ENCODE results near the gene FUT2. TPM values are rescaled to one million over a fixed set of nuclear protein-coding genes. Genes with fewer than 3 reads are reported as not detected.
"Not testable (repeated sequence)": the region's sequence is repeated elsewhere in the genome, so short reads cannot be mapped to it uniquely, and the experiment has no call there.

FUT2 gene
- total and polyA plus RNA-seq, 10 donors: 0.17 to 1.2 (median 0.38) TPM; not detected in 5

DNA sequence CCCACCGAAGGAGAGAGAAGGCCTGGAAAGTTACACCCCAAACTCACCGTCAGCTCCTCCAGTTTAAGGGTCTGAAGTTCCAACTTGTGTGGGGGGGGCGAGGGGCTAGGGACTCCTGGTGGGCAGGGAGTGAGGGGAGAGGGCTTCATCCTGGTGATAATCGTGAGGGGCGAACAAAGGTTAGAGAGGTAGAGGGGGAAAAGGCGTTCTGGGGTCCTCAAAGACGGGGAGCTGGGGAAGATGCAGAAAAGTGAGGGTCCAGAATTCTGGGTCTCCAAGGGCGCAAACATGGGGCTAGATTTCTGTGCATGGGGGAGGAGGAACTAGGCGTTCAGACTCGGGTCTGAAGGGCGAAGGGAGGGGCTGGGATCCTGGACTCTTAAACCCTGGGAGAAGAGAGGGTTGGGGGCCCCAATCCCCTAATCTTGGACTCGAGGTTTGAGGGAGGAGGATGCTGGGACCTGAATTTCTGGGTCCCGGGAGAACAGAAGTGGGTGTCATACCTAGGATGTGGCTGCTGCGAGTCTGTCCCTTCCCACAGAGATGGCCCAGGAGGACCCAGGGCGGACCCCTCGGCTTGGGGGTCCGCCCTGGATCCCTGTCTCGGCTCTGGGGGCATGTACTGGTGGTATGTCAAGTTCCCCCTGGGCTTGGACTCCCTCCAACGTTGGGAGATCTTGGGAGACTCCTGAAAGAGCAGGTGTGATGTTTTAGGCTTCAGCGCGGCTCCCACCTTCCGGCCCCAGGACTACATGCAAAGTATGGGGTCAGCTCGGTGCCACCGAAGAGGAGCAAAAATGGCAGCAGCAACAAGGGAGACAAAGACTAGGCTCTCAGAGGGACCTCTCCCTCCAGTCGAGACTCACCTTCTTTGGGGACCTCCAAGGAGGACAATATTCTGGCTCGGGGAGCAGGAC, 19.2 kb downstream of the FUT2 start:
- Histone ChIP-seq H3K36me3 (no peaks in the 10 kb centered on the region), H3K27me3 (replicated peaks in 1 of 7) (no peaks in the 10 kb centered on the region), H3K4me1 (peaks cover 16 to 71% (median 44%) of the 10 kb centered on the region in 6 donors), H3K9me3 (peaks cover 0 to 5% (median 0%) of the 10 kb centered on the region in 8 donors), H3K4me3 (peak overlapping the region; percentile 25 to 78 (median 66)), H3K27ac (peak overlapping the region; percentile 55 to 88 (median 86))
- WGBS, 5 donors: 55 to 64% (median 59%) methylated on average over 25 to 26 of the region's 26 CpGs
- TF ChIP-seq, protein P1, sequence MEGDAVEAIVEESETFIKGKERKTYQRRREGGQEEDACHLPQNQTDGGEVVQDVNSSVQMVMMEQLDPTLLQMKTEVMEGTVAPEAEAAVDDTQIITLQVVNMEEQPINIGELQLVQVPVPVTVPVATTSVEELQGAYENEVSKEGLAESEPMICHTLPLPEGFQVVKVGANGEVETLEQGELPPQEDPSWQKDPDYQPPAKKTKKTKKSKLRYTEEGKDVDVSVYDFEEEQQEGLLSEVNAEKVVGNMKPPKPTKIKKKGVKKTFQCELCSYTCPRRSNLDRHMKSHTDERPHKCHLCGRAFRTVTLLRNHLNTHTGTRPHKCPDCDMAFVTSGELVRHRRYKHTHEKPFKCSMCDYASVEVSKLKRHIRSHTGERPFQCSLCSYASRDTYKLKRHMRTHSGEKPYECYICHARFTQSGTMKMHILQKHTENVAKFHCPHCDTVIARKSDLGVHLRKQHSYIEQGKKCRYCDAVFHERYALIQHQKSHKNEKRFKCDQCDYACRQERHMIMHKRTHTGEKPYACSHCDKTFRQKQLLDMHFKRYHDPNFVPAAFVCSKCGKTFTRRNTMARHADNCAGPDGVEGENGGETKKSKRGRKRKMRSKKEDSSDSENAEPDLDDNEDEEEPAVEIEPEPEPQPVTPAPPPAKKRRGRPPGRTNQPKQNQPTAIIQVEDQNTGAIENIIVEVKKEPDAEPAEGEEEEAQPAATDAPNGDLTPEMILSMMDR (IDR thresholded peaks at IDR 0.05 in 8 of 11, conservative IDR thresholded peaks at IDR 0.05 in 3 of 11): no peak
- TF ChIP-seq POLR2A (IDR thresholded peaks at IDR 0.05) (no peak), POLR2AphosphoS5 (IDR thresholded peaks at IDR 0.05) (no peak)
- intact Hi-C loops (cut with DNase I; ENCODE audit: low total_unique reads): no loop called here
- no peak for DNase-seq

DNA sequence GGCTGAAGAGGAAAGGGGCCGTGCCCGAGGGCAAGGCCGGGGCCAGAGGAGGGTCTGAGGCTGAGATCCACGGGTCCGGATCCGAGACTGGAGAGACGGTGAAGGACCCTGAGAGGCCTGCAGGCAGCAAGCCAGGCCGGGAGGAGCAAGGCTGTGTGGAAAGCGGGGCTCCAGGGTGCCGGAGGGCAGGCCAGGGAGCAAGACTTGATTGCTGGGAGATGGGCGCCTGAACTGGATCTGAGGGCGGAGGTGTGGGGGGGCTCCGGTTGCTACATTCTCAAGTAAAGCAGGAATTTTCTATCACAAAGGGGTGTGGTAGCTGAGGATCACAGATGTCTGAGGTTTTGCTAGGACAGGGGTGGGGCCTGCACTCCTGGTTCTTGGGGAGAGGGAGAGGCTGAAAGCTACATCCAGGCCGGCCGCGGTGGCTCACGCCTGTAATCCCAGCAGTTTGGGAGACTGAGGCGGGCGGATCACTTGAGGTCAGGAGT, 20.0 kb downstream of the FUT2 start:
- Histone ChIP-seq H3K36me3 (no peaks in the 10 kb centered on the region), H3K4me3 (peak overlapping the region in 4 of 8 donors; percentile 56 to 75 (median 72)), H3K4me1 (peaks cover 16 to 78% (median 49%) of the 10 kb centered on the region in 6 donors), H3K9me3 (peaks cover 0 to 5% (median 0%) of the 10 kb centered on the region in 8 donors), H3K27ac (peak overlapping the region in 7 of 8 donors; percentile 36 to 88 (median 86)), H3K27me3 (replicated peaks in 1 of 7) (no peaks in the 10 kb centered on the region)
- WGBS, 5 donors: 62 to 84% (median 77%) methylated on average over 15 to 19 of the region's 19 CpGs
- no peak for TF ChIP-seq POLR2A (IDR thresholded peaks at IDR 0.05)
- TF ChIP-seq, protein P1 (IDR thresholded peaks at IDR 0.05 in 8 of 11, conservative IDR thresholded peaks at IDR 0.05 in 3 of 11): no peak
- TF ChIP-seq POLR2AphosphoS5 (IDR thresholded peaks at IDR 0.05): no peak
- DNase-seq: no peak
- intact Hi-C loops (cut with DNase I; ENCODE audit: low total_unique reads): no loop called here

DNA sequence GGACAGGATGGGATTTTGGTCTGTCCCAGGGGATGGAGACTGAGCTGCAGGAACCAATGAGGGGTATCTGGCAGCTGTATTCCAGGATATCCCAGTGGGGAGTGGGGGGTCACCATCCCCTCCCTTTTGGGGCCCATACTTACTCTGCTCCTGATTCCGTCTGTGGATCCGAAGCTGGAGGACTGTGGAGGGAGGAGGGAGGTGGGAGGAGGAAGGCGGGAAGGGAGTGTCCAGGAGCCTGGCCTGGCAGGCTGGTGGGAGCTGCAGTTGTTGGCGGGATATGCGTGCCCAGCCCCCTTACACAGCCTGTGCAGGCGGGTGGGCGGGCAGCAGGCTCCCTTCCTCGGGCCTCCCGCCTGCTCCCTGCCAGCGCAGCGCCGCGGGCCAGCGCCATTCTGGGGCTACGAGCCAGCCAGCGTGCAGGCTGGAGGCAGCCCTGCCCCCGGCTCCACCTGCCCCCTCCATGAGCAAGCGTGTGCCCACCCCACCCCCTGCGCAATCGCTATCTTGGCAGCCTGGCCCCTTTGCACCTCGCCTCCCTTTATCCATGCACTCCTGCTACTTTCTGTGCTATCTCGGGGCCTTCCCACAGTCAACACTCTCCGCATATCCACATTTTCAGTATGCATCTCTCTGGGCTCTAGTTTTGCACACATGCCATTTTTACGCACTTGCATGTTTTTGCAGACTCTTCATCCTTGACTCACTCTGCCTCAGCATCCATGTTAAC, 21.0 kb downstream of the FUT2 start:
- intact Hi-C loops (cut with DNase I; ENCODE audit: low total_unique reads): no loop called here
- DNase-seq: peak; percentile 81
- H3K4me3 ChIP-seq: peak overlapping the region in 2 of 8 donors; percentile 13 to 24
- H3K9me3 ChIP-seq: no peaks in the 10 kb centered on the region
- TF ChIP-seq POLR2AphosphoS5 (IDR thresholded peaks at IDR 0.05) (peak in 2 of 3 donors; percentile 64 to 70), POLR2A (IDR thresholded peaks at IDR 0.05) (no peak)
- H3K4me1 ChIP-seq: peaks cover 16 to 88% (median 59%) of the 10 kb centered on the region in 6 donors
- H3K36me3 ChIP-seq: peaks cover 0 to 8% (median 0%) of the 10 kb centered on the region in 6 donors
- WGBS, 5 donors: 34 to 72% (median 53%) methylated on average over 18 to 24 of the region's 24 CpGs
- H3K27me3 ChIP-seq (replicated peaks in 1 of 7): no peaks in the 10 kb centered on the region
- peak overlapping the region; percentile 15 to 88 (median 86) for H3K27ac ChIP-seq

DNA sequence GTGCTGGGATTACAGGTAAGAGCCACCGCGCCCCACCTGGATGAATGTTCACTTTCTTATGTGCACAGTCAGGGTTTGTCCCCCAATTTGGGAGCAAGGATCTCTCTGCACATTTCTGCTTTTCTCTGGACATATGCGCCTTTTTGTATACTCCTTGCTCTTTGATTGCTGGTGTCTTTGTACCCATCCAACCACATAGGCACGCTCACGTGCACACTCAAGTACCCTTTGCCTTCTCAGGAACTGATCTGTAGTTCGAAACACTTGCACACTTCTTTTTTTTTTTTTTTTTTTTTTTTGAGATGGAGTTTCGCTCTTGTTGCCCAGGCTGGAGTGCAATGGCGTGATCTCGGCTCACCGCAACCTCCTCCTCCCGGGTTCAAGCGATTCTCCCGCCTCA, 22.3 kb downstream of the FUT2 start:
- H3K27ac ChIP-seq: peak overlapping the region in 5 of 8 donors; percentile 85 to 92 (median 88)
- intact Hi-C loops (cut with DNase I; ENCODE audit: low total_unique reads): not testable (repeated sequence)

More for the DNA sequence above, 22.3 kb downstream of the FUT2 start:
- peaks cover 0 to 21% (median 0%) of the 10 kb centered on the region in 6 donors for H3K36me3 ChIP-seq
- H3K4me1 ChIP-seq: peaks cover 13 to 84% (median 58%) of the 10 kb centered on the region in 6 donors
- H3K27me3 ChIP-seq (replicated peaks in 1 of 7); H3K9me3 ChIP-seq; DNase-seq; H3K4me3 ChIP-seq: not testable (repeated sequence)
- WGBS, 5 donors: 87 to 90% (median 88%) methylated on average over 12 to 13 of the region's 13 CpGs
